Muscle of leg (tissue), 11 donors: ENCODE data around the gene OCA2. TPM values are rescaled to one million over a fixed set of nuclear protein-coding genes. Genes with fewer than 3 reads are reported as not detected.

Experiments used
- DNase-seq: peaks from one replicate; pipeline ENCODE4 v3.0.0; 2013
- H3K27ac ChIP-seq: one replicate; pipeline ENCODE4 v1.5.1; 2013; ENCODE audit warnings: mild to moderate bottlenecking, low read length, control low read depth
- H3K27me3 ChIP-seq: one replicate; pipeline ENCODE4 v1.6.1; 2013; ENCODE audit warnings: low read length; ENCODE audit not compliant: control insufficient read depth, insufficient read depth
- H3K36me3 ChIP-seq: one replicate; pipeline ENCODE4 v1.6.1; 2013; ENCODE audit warnings: low read length; ENCODE audit not compliant: control insufficient read depth, insufficient read depth
- H3K4me1 ChIP-seq: one replicate; pipeline ENCODE4 v1.6.1; 2013; ENCODE audit warnings: low read length; ENCODE audit not compliant: control insufficient read depth, insufficient read depth
- H3K4me3 ChIP-seq: one replicate; pipeline ENCODE4 v1.5.1; 2013; ENCODE audit warnings: low read length, control low read depth
- H3K9me3 ChIP-seq: replicated peaks from 2 replicates; pipeline ENCODE4 v1.6.1; 2013; ENCODE audit warnings: low read depth, low read length; ENCODE audit not compliant: control insufficient read depth
- WGBS: methylation state at CpG from one replicate; pipeline ENCODE4 v1.1.5; 2013; ENCODE audit warnings: missing lambda C conversion rate; ENCODE audit not compliant: insufficient coverage; 5-methylcytosine and 5-hydroxymethylcytosine counted together
- polyA plus RNA-seq, 8 donors: library from polyadenylated mRNA; unstranded; fragments of 120-200 nt; gene quantifications; one replicate each; pipeline versions ENCODE4 v1.2.1 to v1.2.3, GENCODE V29; 2013; ENCODE audit warnings: inconsistent platforms in 1 of 8, low replicate concordance in 1 of 8; ENCODE audit not compliant: insufficient read length in 8 of 8, insufficient read depth in 1 of 8
- total RNA-seq: library from RNA; stranded (reverse); fragments of 120-200 nt; gene quantifications from one replicate; pipeline ENCODE4 v1.2.4, GENCODE V29; 2013

The OCA2 gene
- total and polyA plus RNA-seq, 9 donors, result 1.9 to 5.3 (median 3.6) TPM

GRCh38 chr15:27845535-27846369, 253.4 kb downstream of the OCA2 start:
- Histone ChIP-seq H3K4me3 (no peak overlapping the region), H3K27ac (no peak overlapping the region), H3K36me3 (no peaks in the 10 kb centered on the region), H3K9me3 (no peaks in the 10 kb centered on the region), H3K4me1 (no peaks in the 10 kb centered on the region), H3K27me3 (no peaks in the 10 kb centered on the region)
- WGBS, result 81% methylated on average over 15 of the region's 21 CpGs
- DNase-seq, result no peak

DNA sequence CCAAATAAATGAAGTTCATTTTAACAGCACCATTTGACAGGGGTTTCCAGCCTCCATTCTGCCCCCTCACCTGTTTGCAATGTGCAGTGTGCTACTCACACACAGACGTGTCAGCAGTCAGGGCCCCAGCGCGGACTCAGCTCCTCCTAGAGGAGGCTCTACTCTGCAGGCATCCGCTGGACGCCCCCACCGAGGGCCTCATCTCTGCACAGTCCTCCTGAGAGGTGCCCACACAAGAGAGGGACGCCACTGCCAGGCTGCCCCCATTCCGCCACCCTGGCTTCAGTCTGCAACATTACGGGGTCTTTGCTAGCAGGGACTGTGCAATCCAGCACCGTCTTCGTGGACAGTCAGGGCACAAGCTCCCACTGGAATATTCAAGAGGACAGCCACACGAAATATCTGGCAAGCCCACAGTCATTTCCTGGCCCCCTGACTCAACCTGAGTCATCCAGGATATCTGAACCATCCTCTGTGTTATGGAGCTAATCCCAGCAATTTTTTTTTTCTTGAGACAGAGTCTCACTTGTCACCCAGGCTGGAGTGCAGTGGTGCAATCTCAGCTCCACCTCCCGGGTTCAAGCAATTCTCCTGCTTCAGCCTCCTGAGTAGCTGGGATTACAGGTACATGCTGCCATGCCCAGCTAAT, 255.0 kb downstream of the OCA2 start:
- H3K9me3 ChIP-seq, result no peaks in the 10 kb centered on the region
- no peaks in the 10 kb centered on the region for H3K36me3 ChIP-seq
- no peaks in the 10 kb centered on the region for H3K27me3 ChIP-seq
- DNase-seq, result no peak
- no peak overlapping the region for H3K27ac ChIP-seq
- no peaks in the 10 kb centered on the region for H3K4me1 ChIP-seq
- no peak overlapping the region for H3K4me3 ChIP-seq
- WGBS, result 68% methylated on average over 12 of the region's 13 CpGs

- H3K9me3 ChIP-seq, result no peaks in the 10 kb centered on the region
- no peak overlapping the region for H3K4me3 ChIP-seq
- H3K36me3 ChIP-seq, result no peaks in the 10 kb centered on the region
- H3K27ac ChIP-seq, result no peak overlapping the region
- DNase-seq, result no peak
- no peaks in the 10 kb centered on the region for H3K4me1 ChIP-seq
- H3K27me3 ChIP-seq, result no peaks in the 10 kb centered on the region
- WGBS, result 85% methylated on average over 3 of the region's 3 CpGs
These were observed 256.0 kb downstream of the OCA2 start for GRCh38 chr15:27843146-27843545.

DNA sequence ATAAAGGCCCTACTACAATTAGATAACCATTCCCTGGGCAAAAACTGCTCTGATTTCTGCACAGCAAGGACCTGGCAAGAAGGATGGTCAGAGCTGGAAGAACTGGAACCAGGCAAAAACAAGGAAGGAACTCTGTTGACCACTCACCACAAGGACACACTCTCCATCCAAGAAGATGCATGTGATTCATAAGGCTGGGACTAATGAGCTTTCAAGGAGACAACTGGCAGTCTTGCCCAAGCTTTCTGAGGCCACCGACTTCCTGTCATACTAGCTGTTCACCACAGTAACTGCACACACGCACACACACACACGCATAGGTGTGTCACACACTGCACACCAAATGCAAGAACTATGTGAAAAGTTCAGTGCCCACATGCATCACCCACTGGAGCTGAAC, 256.6 kb downstream of the OCA2 start:
- no peak for DNase-seq
- no peak overlapping the region for H3K4me3 ChIP-seq
- no peak overlapping the region for H3K27ac ChIP-seq
- WGBS, result 88% methylated on average over 1 of the region's 3 CpGs
- no peaks in the 10 kb centered on the region for H3K27me3 ChIP-seq
- no peaks in the 10 kb centered on the region for H3K4me1 ChIP-seq
- no peaks in the 10 kb centered on the region for H3K9me3 ChIP-seq
- H3K36me3 ChIP-seq, result no peaks in the 10 kb centered on the region

GRCh38 chr15:27835233-27835939, 263.7 kb downstream of the OCA2 start:
- DNase-seq, result no peak
- H3K36me3 ChIP-seq, result no peaks in the 10 kb centered on the region
- no peaks in the 10 kb centered on the region for H3K27me3 ChIP-seq
- no peak overlapping the region for H3K4me3 ChIP-seq
- H3K9me3 ChIP-seq, result no peaks in the 10 kb centered on the region
- H3K27ac ChIP-seq, result no peak overlapping the region
- WGBS, result 81% methylated on average over 6 of the region's 13 CpGs
- no peaks in the 10 kb centered on the region for H3K4me1 ChIP-seq

DNA sequence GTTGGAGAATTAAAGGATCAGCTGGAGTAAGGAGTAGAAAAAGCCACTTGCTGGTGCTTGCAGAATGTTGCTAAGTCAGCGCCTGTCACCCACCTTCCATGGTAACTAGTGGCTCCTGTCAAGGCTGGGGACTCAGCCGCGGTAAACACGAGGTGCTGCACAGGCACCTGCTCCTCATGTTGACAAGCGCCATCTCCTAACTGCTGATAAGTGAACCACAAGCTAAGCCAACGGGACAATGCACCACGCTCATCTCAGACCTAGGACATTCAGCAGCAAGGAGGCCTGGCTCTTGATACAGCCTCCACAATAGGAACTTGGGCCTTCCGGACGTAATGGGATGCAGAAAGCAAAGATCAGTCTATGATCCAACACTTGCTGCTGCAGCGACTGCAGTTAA, 264.4 kb downstream of the OCA2 start:
- Histone ChIP-seq H3K4me3 (no peak overlapping the region), H3K36me3 (no peaks in the 10 kb centered on the region), H3K27me3 (no peaks in the 10 kb centered on the region), H3K9me3 (no peaks in the 10 kb centered on the region), H3K4me1 (no peaks in the 10 kb centered on the region), H3K27ac (no peak overlapping the region)
- 84% methylated on average over 10 of the region's 10 CpGs for WGBS
- no peak for DNase-seq

- Histone ChIP-seq H3K4me1 (no peaks in the 10 kb centered on the region), H3K27me3 (no peaks in the 10 kb centered on the region), H3K9me3 (no peaks in the 10 kb centered on the region), H3K4me3 (no peak overlapping the region), H3K36me3 (no peaks in the 10 kb centered on the region), H3K27ac (no peak overlapping the region)
- DNase-seq, result no peak
- WGBS, result no CpG with 5 or more reads among the region's 2 CpGs
These were observed 265.1 kb downstream of the OCA2 start for GRCh38 chr15:27833974-27834373.

GRCh38 chr15:27833178-27833577, 265.9 kb downstream of the OCA2 start:
- H3K36me3 ChIP-seq, result no peaks in the 10 kb centered on the region
- no peak overlapping the region for H3K27ac ChIP-seq
- no CpG with 5 or more reads among the region's 4 CpGs for WGBS
- no peaks in the 10 kb centered on the region for H3K27me3 ChIP-seq
- no peaks in the 10 kb centered on the region for H3K9me3 ChIP-seq
- no peak for DNase-seq
- H3K4me3 ChIP-seq, result no peak overlapping the region
- no peaks in the 10 kb centered on the region for H3K4me1 ChIP-seq

- Histone ChIP-seq H3K9me3 (no peaks in the 10 kb centered on the region), H3K4me3 (no peak overlapping the region), H3K36me3 (no peaks in the 10 kb centered on the region), H3K27me3 (no peaks in the 10 kb centered on the region), H3K4me1 (no peaks in the 10 kb centered on the region), H3K27ac (no peak overlapping the region)
- 88% methylated on average over 7 of the region's 7 CpGs for WGBS
- DNase-seq, result no peak
These were observed 266.9 kb downstream of the OCA2 start for GRCh38 chr15:27832237-27832596.
